T-helper 2 cell treated with Interferon-gamma antibody and Interleukin-4, amounts not matched to agents 5 μg/mL and 100 μg/mL, for 36 hours (primary cell): ENCODE data around the gene SSTR5.

ENCODE experiments used
- DNase-seq: peaks from one replicate; pipeline ENCODE4 v3.0.0; 2021; ENCODE audit warnings: low spot score
- H3K27ac Mint-ChIP-seq: one replicate; pipeline ENCODE4 v1.8.0; 2021; ENCODE audit warnings: mild to moderate bottlenecking, mixed read lengths
- H3K27me3 Mint-ChIP-seq: one replicate; pipeline ENCODE4 v1.8.0; 2021; ENCODE audit warnings: low read depth, mixed read lengths
- H3K36me3 Mint-ChIP-seq: one replicate; pipeline ENCODE4 v1.8.0; 2021; ENCODE audit warnings: low read depth, mixed read lengths
- H3K4me1 Mint-ChIP-seq: one replicate; pipeline ENCODE4 v1.8.0; 2021; ENCODE audit warnings: low read depth, mixed read lengths
- H3K4me3 Mint-ChIP-seq: one replicate; pipeline ENCODE4 v1.8.0; 2022; ENCODE audit warnings: mild to moderate bottlenecking, moderate library complexity, mixed read lengths
- H3K9me3 Mint-ChIP-seq: one replicate; pipeline ENCODE4 v1.8.0; 2021; ENCODE audit warnings: mixed read lengths

Gene SSTR5

DNA sequence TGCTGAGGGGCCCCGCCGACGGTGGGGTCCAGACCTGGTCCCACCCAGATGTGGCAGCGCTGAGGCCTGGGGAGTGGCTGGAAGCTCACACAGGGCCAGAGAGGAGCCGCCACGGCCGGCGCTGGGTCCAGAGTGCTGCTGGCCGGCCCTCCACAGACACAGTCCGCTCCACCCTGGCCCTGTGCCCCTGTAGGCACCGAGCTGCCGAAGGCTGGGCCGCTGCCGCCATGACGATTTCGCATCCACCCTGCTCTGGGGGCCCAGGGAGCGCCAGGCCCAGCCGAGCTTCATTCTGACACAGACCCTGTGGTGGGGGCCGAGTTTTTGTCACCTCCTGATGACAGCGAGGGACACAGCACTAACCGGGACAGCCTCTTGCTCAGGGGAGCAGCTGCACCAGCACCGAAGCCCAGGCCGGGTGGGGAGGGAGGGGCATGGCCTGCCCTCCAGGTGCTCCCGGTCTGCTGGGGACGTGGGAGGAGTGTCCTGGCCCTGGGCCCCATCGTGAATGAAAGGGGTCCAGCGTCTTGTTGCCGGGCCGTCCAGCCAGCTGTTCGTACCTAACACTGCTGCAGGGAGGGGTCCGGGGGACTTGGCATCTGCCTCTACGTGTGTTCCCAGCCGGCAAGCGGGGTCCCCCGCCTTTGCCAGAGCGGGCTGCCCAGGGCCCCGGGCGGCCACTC lies 27.1 kb upstream of the SSTR5 start:
- DNase-seq: no peak
- H3K9me3 Mint-ChIP-seq: no peaks in the 10 kb centered on the region
- H3K4me3 Mint-ChIP-seq: no peak overlapping the region
- H3K36me3 Mint-ChIP-seq: no peaks in the 10 kb centered on the region
- no peaks in the 10 kb centered on the region for H3K4me1 Mint-ChIP-seq
- H3K27me3 Mint-ChIP-seq: no peaks in the 10 kb centered on the region
- H3K27ac Mint-ChIP-seq: no peak overlapping the region

- no peaks in the 10 kb centered on the region for H3K27me3 Mint-ChIP-seq
- H3K27ac Mint-ChIP-seq: no peak overlapping the region
- H3K36me3 Mint-ChIP-seq: no peaks in the 10 kb centered on the region
- no peaks in the 10 kb centered on the region for H3K4me1 Mint-ChIP-seq
- H3K9me3 Mint-ChIP-seq: no peaks in the 10 kb centered on the region
- no peak for DNase-seq
- no peak overlapping the region for H3K4me3 Mint-ChIP-seq
Observed at GRCh38 chr16:1045993-1046911, 26.3 kb upstream of the SSTR5 start.

DNA sequence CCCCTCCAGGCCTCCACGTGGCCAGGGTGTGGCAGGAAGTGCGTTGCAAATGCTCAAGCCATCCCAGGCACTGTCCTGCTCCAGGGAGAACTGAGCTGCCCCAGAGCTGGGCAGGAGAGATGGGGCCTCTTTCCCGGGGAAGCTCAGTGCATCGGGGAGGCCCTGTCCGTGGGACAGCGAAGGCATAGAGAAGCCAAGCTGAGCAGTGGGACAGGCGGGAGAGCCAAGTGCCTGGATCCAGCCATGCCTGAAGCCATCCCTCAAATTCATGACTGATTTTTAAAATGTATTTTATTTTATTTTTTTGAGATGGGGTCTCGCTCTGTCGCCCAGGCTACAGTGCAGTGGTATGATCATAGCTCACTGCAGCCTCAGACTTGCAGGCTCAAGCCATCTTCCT lies 25.4 kb upstream of the SSTR5 start:
- H3K4me1 Mint-ChIP-seq: no peaks in the 10 kb centered on the region
- no peak overlapping the region for H3K4me3 Mint-ChIP-seq
- DNase-seq: no peak
- no peak overlapping the region for H3K27ac Mint-ChIP-seq
- no peaks in the 10 kb centered on the region for H3K9me3 Mint-ChIP-seq
- H3K36me3 Mint-ChIP-seq: no peaks in the 10 kb centered on the region
- H3K27me3 Mint-ChIP-seq: no peaks in the 10 kb centered on the region

- Mint-ChIP-seq H3K27ac (no peak overlapping the region), H3K9me3 (no peaks in the 10 kb centered on the region), H3K27me3 (no peaks in the 10 kb centered on the region), H3K4me1 (no peaks in the 10 kb centered on the region), H3K4me3 (no peak overlapping the region), H3K36me3 (no peaks in the 10 kb centered on the region)
- DNase-seq: no peak
Observed at GRCh38 chr16:1047801-1048200, 24.7 kb upstream of the SSTR5 start.

DNA sequence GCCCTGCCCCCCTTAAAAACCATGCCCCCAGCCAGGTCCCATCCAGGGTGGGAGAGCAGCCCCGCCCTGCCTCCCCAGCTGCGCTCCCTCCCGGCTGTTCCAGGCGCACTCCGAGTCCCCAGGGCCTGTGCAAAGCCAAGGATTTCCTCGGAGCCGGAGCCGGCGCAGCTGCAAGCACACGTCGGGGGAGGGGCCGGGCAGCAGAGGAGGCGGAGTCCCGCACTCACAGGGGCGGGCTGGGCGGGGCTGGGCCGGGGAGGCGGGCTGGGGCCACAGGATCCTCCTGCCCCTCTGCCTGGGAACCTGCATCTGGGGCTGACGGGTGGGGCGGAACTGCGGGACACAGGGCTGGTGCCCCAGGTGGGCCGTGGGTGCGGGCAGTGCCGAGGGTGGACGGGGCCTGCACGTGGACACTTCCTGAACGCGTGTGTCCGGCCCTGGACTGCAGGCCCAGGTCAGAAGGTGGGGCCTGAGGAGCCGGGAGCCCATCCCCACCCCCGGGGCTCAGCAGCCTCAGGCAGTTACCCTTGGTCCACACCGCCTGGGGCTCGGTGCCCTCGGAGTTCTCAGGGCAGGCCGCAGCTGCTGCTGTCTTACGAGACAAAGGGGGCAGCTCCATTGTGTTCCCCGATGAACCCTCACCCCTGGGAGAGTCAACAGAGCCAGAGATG lies 24.0 kb upstream of the SSTR5 start:
- Mint-ChIP-seq H3K27me3 (no peaks in the 10 kb centered on the region), H3K27ac (no peak overlapping the region), H3K4me3 (no peak overlapping the region), H3K36me3 (no peaks in the 10 kb centered on the region), H3K4me1 (no peaks in the 10 kb centered on the region), H3K9me3 (no peaks in the 10 kb centered on the region)
- DNase-seq: no peak

GRCh38 chr16:1049113-1049975 lies 23.2 kb upstream of the SSTR5 start:
- DNase-seq: no peak

DNA sequence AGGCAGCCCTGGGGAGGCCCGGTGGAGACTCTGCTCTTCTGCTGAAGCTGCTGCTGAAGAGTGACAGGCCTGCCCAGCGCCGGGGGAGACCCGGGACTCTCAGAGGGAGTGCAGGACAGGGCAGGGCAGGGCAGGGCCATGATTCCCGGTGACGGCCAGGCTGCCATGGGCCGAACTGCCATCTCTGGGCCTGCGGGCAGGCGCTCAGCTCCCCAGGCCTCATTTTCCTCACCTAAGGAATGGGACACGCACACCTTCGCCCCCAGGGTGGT lies 22.6 kb upstream of the SSTR5 start:
- DNase-seq: no peak
- H3K27ac Mint-ChIP-seq: no peak overlapping the region
- H3K4me3 Mint-ChIP-seq: no peak overlapping the region
- H3K9me3 Mint-ChIP-seq: no peaks in the 10 kb centered on the region
- H3K4me1 Mint-ChIP-seq: no peaks in the 10 kb centered on the region
- no peaks in the 10 kb centered on the region for H3K27me3 Mint-ChIP-seq
- H3K36me3 Mint-ChIP-seq: no peaks in the 10 kb centered on the region

More at GRCh38 chr16:1049113-1049975, 23.2 kb upstream of the SSTR5 start:
- Mint-ChIP-seq H3K27me3 (no peaks in the 10 kb centered on the region), H3K4me3 (no peak overlapping the region), H3K9me3 (no peaks in the 10 kb centered on the region), H3K4me1 (no peaks in the 10 kb centered on the region), H3K36me3 (no peaks in the 10 kb centered on the region), H3K27ac (no peak overlapping the region)

DNA sequence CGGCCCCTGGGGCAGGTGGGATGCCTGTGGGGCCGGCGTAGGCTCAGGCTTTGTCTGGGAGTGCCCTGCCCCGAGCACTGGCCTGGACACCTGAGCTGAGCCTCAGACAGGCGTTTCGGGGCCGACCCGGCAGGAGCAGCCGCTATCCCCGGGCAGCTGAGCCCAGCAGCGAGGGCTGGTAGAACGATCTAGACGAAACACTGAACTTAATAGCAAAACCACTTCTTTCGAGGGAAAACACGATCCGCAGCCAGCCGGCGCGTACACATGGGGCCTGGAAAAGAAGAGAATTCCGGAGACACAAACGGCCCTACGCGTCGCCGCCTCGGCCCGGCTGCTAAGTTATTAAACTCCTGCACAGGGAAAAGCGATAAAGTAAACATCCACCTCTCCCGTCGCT lies 22.0 kb upstream of the SSTR5 start:
- no peak for DNase-seq
- Mint-ChIP-seq H3K9me3 (no peaks in the 10 kb centered on the region), H3K4me3 (no peak overlapping the region), H3K4me1 (no peaks in the 10 kb centered on the region), H3K36me3 (no peaks in the 10 kb centered on the region), H3K27ac (no peak overlapping the region), H3K27me3 (no peaks in the 10 kb centered on the region)

DNA sequence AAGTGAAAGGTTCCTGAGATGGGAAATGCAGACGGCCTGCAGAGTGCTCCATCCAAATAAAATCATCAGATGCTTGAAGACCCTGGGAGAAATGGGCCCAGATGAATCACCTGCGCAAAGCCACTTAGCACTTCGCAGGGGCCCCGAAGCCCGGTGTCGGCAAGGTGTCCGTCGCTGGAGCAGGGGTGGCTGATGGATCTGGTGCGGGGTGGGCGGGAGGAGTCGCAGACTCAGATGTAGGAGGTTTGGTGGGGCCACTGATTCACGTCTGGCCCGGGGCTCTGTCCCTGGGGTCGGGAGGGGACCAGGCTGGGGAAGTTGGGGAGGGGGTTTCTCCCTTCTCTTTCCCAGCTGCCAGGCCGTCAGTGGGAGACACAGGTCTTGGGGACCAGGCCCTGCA lies 21.6 kb upstream of the SSTR5 start:
- H3K36me3 Mint-ChIP-seq: no peaks in the 10 kb centered on the region

DNA sequence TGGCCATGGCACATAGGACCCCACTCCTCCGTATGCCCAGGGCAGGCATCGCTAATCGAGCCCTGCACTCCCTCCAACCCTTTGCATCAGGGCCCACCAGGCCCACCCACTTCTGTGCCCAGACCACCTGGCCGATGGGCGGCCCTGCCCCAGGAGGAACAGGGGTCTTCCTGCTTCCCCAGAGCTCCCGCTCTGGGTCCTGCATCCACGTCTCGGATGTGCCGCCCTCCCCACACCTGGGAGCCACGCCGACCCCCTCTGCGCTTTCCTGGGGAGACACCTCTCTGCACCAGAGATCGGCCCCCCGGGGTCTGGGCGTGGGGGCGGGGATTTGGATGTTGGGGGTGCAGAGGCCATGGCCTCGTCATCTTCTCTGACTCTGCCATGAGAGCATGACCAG lies 21.1 kb upstream of the SSTR5 start:
- Mint-ChIP-seq H3K36me3 (no peaks in the 10 kb centered on the region), H3K4me3 (no peak overlapping the region), H3K4me1 (no peaks in the 10 kb centered on the region), H3K9me3 (no peaks in the 10 kb centered on the region), H3K27ac (no peak overlapping the region), H3K27me3 (no peaks in the 10 kb centered on the region)
- no peak for DNase-seq

More for the DNA sequence above, 21.6 kb upstream of the SSTR5 start:
- Mint-ChIP-seq H3K4me1 (no peaks in the 10 kb centered on the region), H3K9me3 (no peaks in the 10 kb centered on the region), H3K27me3 (no peaks in the 10 kb centered on the region), H3K27ac (no peak overlapping the region), H3K4me3 (no peak overlapping the region)
- no peak for DNase-seq

GRCh38 chr16:1052721-1053120 lies 19.8 kb upstream of the SSTR5 start:
- H3K27ac Mint-ChIP-seq: no peak overlapping the region
- H3K36me3 Mint-ChIP-seq: no peaks in the 10 kb centered on the region
- no peak overlapping the region for H3K4me3 Mint-ChIP-seq
- no peak for DNase-seq
- H3K9me3 Mint-ChIP-seq: no peaks in the 10 kb centered on the region
- H3K27me3 Mint-ChIP-seq: no peaks in the 10 kb centered on the region
- no peaks in the 10 kb centered on the region for H3K4me1 Mint-ChIP-seq

- no peak overlapping the region for H3K4me3 Mint-ChIP-seq
- no peaks in the 10 kb centered on the region for H3K4me1 Mint-ChIP-seq
- H3K27me3 Mint-ChIP-seq: no peaks in the 10 kb centered on the region
- no peaks in the 10 kb centered on the region for H3K36me3 Mint-ChIP-seq
- no peak for DNase-seq
- H3K9me3 Mint-ChIP-seq: no peaks in the 10 kb centered on the region
- no peak overlapping the region for H3K27ac Mint-ChIP-seq
Observed at GRCh38 chr16:1053121-1053521, 19.4 kb upstream of the SSTR5 start.

GRCh38 chr16:1053700-1054368 lies 18.7 kb upstream of the SSTR5 start:
- H3K9me3 Mint-ChIP-seq: no peaks in the 10 kb centered on the region
- no peak for DNase-seq
- H3K36me3 Mint-ChIP-seq: no peaks in the 10 kb centered on the region
- H3K27ac Mint-ChIP-seq: no peak overlapping the region
- H3K4me1 Mint-ChIP-seq: no peaks in the 10 kb centered on the region
- H3K4me3 Mint-ChIP-seq: no peak overlapping the region
- no peaks in the 10 kb centered on the region for H3K27me3 Mint-ChIP-seq
